ENCODE results near the gene ANKS1A.

ANKS1A gene

DNA sequence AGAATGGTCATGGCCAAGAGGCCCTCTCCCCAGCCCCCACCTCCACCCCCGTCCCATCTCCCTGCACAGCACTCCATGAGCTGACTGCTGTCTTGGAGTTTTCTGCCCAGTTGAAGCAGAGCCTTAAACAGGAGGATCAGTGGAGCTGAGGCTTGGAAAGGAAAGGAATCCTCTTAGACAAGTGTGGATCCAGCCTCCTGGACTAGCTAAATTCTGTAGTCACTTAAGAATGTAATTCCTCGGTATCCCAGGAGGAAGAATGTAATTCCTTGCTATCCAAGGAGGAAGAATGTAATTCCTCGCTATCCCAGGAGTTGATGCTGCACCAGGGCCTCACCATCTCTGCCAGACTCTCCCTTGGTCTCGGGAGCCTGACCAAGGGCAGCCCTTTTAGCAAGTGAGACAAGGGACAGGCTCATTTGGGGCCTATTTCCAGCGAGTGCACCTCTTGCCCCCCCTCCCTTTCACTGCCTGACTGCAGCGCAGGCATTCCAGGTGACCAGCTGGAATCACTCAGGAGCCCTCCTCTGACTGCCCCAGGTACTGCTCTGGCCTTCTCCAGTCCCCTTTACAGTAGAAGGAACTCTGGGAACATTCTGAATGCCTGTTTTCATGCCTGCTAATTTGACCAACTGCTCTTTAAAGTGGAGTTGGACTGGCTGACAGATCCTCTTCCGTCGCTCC, 175.8 kb downstream of the ANKS1A start (continued):
- TF ChIP-seq, protein P1, sequence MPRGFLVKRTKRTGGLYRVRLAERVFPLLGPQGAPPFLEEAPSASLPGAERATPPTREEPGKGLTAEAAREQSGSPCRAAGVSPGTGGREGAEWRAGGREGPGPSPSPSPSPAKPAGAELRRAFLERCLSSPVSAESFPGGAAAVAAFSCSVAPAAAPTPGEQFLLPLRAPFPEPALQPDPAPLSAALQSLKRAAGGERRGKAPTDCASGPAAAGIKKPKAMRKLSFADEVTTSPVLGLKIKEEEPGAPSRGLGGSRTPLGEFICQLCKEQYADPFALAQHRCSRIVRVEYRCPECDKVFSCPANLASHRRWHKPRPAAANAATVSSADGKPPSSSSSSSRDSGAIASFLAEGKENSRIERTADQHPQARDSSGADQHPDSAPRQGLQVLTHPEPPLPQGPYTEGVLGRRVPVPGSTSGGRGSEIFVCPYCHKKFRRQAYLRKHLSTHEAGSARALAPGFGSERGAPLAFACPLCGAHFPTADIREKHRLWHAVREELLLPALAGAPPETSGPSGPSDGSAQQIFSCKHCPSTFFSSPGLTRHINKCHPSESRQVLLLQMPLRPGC (tag by site-specific recombination; IDR thresholded peaks at IDR 0.05): no peak
- TF ChIP-seq ZNF555 (tag by site-specific recombination; conservative IDR thresholded peaks at IDR 0.05) (no peak), ZNF221 (tag by site-specific recombination; IDR thresholded peaks at IDR 0.05; ENCODE audit: borderline replicate concordance) (no peak), IKZF3 (tag by site-specific recombination; IDR thresholded peaks at IDR 0.05) (no peak), BCL11A (tag by site-specific recombination; IDR thresholded peaks at IDR 0.05; ENCODE audit: low read depth) (no peak), ZNF747 (tag by site-specific recombination; IDR thresholded peaks at IDR 0.05) (no peak), ZNF223 (tag by site-specific recombination; IDR thresholded peaks at IDR 0.05) (no peak), ZNF114 (tag by site-specific recombination; IDR thresholded peaks at IDR 0.05) (no peak), ZFP37 (tag by site-specific recombination; IDR thresholded peaks at IDR 0.05) (no peak)
- TF ChIP-seq, protein P2, sequence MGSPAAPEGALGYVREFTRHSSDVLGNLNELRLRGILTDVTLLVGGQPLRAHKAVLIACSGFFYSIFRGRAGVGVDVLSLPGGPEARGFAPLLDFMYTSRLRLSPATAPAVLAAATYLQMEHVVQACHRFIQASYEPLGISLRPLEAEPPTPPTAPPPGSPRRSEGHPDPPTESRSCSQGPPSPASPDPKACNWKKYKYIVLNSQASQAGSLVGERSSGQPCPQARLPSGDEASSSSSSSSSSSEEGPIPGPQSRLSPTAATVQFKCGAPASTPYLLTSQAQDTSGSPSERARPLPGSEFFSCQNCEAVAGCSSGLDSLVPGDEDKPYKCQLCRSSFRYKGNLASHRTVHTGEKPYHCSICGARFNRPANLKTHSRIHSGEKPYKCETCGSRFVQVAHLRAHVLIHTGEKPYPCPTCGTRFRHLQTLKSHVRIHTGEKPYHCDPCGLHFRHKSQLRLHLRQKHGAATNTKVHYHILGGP (tag by site-specific recombination; IDR thresholded peaks at IDR 0.05): no peak
- TF ChIP-seq, protein P3, sequence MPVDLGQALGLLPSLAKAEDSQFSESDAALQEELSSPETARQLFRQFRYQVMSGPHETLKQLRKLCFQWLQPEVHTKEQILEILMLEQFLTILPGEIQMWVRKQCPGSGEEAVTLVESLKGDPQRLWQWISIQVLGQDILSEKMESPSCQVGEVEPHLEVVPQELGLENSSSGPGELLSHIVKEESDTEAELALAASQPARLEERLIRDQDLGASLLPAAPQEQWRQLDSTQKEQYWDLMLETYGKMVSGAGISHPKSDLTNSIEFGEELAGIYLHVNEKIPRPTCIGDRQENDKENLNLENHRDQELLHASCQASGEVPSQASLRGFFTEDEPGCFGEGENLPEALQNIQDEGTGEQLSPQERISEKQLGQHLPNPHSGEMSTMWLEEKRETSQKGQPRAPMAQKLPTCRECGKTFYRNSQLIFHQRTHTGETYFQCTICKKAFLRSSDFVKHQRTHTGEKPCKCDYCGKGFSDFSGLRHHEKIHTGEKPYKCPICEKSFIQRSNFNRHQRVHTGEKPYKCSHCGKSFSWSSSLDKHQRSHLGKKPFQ (tag by site-specific recombination; IDR thresholded peaks at IDR 0.05): no peak
- TF ChIP-seq, protein P4, sequence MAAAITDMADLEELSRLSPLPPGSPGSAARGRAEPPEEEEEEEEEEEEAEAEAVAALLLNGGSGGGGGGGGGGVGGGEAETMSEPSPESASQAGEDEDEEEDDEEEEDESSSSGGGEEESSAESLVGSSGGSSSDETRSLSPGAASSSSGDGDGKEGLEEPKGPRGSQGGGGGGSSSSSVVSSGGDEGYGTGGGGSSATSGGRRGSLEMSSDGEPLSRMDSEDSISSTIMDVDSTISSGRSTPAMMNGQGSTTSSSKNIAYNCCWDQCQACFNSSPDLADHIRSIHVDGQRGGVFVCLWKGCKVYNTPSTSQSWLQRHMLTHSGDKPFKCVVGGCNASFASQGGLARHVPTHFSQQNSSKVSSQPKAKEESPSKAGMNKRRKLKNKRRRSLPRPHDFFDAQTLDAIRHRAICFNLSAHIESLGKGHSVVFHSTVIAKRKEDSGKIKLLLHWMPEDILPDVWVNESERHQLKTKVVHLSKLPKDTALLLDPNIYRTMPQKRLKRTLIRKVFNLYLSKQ (tag by site-specific recombination; IDR thresholded peaks at IDR 0.05; ENCODE audit: borderline replicate concordance): no peak
- TF ChIP-seq, protein P5, sequence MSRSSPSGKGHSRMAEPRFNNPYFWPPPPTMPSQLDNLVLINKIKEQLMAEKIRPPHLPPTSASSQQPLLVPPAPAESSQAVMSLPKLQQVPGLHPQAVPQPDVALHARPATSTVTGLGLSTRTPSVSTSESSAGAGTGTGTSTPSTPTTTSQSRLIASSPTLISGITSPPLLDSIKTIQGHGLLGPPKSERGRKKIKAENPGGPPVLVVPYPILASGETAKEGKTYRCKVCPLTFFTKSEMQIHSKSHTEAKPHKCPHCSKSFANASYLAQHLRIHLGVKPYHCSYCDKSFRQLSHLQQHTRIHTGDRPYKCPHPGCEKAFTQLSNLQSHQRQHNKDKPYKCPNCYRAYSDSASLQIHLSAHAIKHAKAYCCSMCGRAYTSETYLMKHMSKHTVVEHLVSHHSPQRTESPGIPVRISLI (tag by site-specific recombination; IDR thresholded peaks at IDR 0.05): no peak

DNA sequence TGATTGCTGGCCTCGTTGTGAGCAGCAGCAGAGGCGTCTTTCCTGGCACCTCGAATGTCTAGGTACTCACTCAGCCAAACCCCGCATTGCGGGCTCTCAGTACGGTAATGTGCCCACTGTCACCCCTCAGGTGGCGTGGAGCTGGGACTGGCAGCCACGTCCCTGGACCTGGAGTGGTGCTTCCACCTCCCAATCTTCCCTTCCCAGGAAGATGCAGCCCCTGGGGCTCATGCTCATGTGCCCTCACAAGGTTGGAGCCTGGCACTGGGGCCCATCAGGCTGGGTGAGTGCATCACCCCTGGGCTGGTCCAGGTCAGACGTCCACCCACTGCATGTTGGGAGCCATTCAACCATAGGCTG, 176.4 kb downstream of the ANKS1A start:
- POLR2A ChIA-PET: interaction anchor here (0.6 kb wide), 2 partner anchors 21 to 644 kb away, joined by 3 to 4 read pairs; no protein-coding TSS in a partner anchor
- Histone ChIP-seq H3K27ac (ENCODE audit: extremely low read depth, low read depth, low read length) (no peak overlapping the region), H3K4me3 (ENCODE audit: low read depth, low read length) (no peak overlapping the region), H3K36me3 (ENCODE audit: control insufficient read depth in 2 of 2, insufficient read depth in 1 of 2, low read length in 2 of 2) (peaks cover 0 to 31% of the 10 kb centered on the region in 2 experiments; a peak in 2 of 3 replicates), H3K9me3 (ENCODE audit: control insufficient read depth, insufficient read depth, low read depth, low read length) (no peaks in the 10 kb centered on the region), H3K4me1 (ENCODE audit: control insufficient read depth, insufficient read depth, low read length) (no peaks in the 10 kb centered on the region)
- CTCF ChIA-PET: no interaction called here
- TF ChIP-seq ZNF585B (tag by site-specific recombination; IDR thresholded peaks at IDR 0.05) (no peak), ZNF501 (tag by site-specific recombination; IDR thresholded peaks at IDR 0.05) (no peak), ZNF571 (tag by site-specific recombination; IDR thresholded peaks at IDR 0.05) (no peak), ZNF530 (tag by site-specific recombination; IDR thresholded peaks at IDR 0.05; ENCODE audit: low read depth) (no peak), ZNF155 (tag by site-specific recombination; IDR thresholded peaks at IDR 0.05) (no peak), ZNF548 (tag by site-specific recombination; IDR thresholded peaks at IDR 0.05) (no peak), ZNF670 (tag by site-specific recombination; IDR thresholded peaks at IDR 0.05; ENCODE audit: low read depth) (no peak), MZF1 (tag by site-specific recombination; IDR thresholded peaks at IDR 0.05; ENCODE audit: borderline replicate concordance) (no peak), GFI1B (tag by site-specific recombination; IDR thresholded peaks at IDR 0.05) (no peak), SALL2 (tag by site-specific recombination; IDR thresholded peaks at IDR 0.05; ENCODE audit: borderline replicate concordance) (no peak)
- TF ChIP-seq, protein P6, sequence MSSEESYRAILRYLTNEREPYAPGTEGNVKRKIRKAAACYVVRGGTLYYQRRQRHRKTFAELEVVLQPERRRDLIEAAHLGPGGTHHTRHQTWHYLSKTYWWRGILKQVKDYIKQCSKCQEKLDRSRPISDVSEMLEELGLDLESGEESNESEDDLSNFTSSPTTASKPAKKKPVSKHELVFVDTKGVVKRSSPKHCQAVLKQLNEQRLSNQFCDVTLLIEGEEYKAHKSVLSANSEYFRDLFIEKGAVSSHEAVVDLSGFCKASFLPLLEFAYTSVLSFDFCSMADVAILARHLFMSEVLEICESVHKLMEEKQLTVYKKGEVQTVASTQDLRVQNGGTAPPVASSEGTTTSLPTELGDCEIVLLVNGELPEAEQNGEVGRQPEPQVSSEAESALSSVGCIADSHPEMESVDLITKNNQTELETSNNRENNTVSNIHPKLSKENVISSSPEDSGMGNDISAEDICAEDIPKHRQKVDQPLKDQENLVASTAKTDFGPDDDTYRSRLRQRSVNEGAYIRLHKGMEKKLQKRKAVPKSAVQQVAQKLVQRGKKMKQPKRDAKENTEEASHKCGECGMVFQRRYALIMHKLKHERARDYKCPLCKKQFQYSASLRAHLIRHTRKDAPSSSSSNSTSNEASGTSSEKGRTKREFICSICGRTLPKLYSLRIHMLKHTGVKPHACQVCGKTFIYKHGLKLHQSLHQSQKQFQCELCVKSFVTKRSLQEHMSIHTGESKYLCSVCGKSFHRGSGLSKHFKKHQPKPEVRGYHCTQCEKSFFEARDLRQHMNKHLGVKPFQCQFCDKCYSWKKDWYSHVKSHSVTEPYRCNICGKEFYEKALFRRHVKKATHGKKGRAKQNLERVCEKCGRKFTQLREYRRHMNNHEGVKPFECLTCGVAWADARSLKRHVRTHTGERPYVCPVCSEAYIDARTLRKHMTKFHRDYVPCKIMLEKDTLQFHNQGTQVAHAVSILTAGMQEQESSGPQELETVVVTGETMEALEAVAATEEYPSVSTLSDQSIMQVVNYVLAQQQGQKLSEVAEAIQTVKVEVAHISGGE (tag by site-specific recombination; conservative IDR thresholded peaks at IDR 0.05; ENCODE audit: low read depth): no peak
- TF ChIP-seq, protein P7, sequence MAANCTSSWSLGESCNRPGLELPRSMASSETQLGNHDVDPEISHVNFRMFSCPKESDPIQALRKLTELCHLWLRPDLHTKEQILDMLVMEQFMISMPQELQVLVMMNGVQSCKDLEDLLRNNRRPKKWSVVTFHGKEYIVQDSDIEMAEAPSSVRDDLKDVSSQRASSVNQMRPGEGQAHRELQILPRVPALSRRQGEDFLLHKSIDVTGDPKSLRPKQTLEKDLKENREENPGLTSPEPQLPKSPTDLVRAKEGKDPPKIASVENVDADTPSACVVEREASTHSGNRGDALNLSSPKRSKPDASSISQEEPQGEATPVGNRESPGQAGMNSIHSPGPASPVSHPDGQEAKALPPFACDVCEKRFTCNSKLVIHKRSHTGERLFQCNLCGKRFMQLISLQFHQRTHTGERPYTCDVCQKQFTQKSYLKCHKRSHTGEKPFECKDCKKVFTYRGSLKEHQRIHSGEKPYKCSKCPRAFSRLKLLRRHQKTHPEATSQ (tag by site-specific recombination; IDR thresholded peaks at IDR 0.05): no peak

Data from HEK293 (cell line).